ENCODE data around the gene ERP27. TPM values are rescaled to one million over a fixed set of nuclear protein-coding genes. Genes with fewer than 3 reads are reported as not detected.

Gene ERP27
- total RNA-seq, 1 experiment from 2014 or later, result not detected

GRCh38 chr12:14976658-14977057 lies 38.3 kb upstream of the ERP27 start:
- BruUV-seq (replicated peaks), result no TSS peak
- ChIA-PET CTCF (no interaction called here), POLR2A (no interaction called here)
- Histone ChIP-seq H3K4me3 (ENCODE audit: low read depth in 2 of 2, low read length in 2 of 2) (no peak overlapping the region), H3K9me3 (ENCODE audit: control insufficient read depth, insufficient read depth, low read depth, low read length) (no peaks in the 10 kb centered on the region), H3K27ac (ENCODE audit: low read length) (no peak overlapping the region), H3K36me3 (ENCODE audit: control insufficient read depth, insufficient read depth, low read length) (no peaks in the 10 kb centered on the region), H3K4me1 (ENCODE audit: control insufficient read depth, insufficient read depth, low read length) (no peaks in the 10 kb centered on the region), H3K27me3 (ENCODE audit: control insufficient read depth, insufficient read depth, low read length) (no peaks in the 10 kb centered on the region)
- ATAC-seq (no peak), DNase-seq (ENCODE audit: low read depth, low spot score) (no peak)
- in situ Hi-C loops (cut with HindIII; ENCODE audit: low pct_unique_long_range_greater_than_20kb, low sequenced_read_pairs) (no loop called here), intact Hi-C loops (cut with micrococcal nuclease; ENCODE audit: unreplicated experiment) (no loop called here)
- no peak for TF ChIP-seq TCF7L2 (IDR thresholded peaks at IDR 0.05; ENCODE audit: low read depth, low read length)
- TF ChIP-seq CTCF (IDR thresholded peaks at IDR 0.05), result no peak
- TF ChIP-seq, protein P1, sequence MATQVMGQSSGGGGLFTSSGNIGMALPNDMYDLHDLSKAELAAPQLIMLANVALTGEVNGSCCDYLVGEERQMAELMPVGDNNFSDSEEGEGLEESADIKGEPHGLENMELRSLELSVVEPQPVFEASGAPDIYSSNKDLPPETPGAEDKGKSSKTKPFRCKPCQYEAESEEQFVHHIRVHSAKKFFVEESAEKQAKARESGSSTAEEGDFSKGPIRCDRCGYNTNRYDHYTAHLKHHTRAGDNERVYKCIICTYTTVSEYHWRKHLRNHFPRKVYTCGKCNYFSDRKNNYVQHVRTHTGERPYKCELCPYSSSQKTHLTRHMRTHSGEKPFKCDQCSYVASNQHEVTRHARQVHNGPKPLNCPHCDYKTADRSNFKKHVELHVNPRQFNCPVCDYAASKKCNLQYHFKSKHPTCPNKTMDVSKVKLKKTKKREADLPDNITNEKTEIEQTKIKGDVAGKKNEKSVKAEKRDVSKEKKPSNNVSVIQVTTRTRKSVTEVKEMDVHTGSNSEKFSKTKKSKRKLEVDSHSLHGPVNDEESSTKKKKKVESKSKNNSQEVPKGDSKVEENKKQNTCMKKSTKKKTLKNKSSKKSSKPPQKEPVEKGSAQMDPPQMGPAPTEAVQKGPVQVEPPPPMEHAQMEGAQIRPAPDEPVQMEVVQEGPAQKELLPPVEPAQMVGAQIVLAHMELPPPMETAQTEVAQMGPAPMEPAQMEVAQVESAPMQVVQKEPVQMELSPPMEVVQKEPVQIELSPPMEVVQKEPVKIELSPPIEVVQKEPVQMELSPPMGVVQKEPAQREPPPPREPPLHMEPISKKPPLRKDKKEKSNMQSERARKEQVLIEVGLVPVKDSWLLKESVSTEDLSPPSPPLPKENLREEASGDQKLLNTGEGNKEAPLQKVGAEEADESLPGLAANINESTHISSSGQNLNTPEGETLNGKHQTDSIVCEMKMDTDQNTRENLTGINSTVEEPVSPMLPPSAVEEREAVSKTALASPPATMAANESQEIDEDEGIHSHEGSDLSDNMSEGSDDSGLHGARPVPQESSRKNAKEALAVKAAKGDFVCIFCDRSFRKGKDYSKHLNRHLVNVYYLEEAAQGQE (IDR thresholded peaks at IDR 0.05; ENCODE audit: insufficient read depth in 1 of 2, low read depth in 2 of 2, low read length in 1 of 2), result no peak
- TF ChIP-seq POLR2AphosphoS5 (IDR thresholded peaks at IDR 0.05; ENCODE audit: low read depth, low read length), result no peak
- TF ChIP-seq SIN3A (IDR thresholded peaks at IDR 0.05; ENCODE audit: borderline replicate concordance, insufficient read depth, low read depth, low read length), result no peak

DNA sequence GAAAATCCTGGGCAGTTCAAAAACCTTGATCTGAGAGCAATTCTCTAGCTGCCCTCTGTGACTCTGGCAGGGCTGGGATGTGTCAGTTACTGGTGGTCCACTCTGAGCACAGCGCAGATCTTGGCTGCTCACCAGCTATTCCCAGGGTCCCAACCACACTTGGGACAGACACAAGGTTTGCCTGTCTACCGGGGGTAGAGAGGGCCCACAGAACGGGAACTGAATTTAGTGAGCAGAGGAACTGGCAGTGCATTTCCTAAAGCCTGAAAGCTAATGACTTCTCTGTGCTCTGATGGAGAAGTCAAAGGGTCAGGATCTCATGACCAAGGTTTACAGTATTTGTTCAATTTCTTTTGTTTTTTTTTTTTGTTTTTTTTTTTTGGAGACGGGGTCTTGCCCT lies 37.1 kb upstream of the ERP27 start:
- no peaks in the 10 kb centered on the region for H3K4me1 ChIP-seq (ENCODE audit: control insufficient read depth, insufficient read depth, low read length)
- no peaks in the 10 kb centered on the region for H3K27me3 ChIP-seq (ENCODE audit: control insufficient read depth, insufficient read depth, low read length)
- ChIA-PET CTCF (no interaction called here), POLR2A (no interaction called here)
- ATAC-seq (no peak), DNase-seq (ENCODE audit: low read depth, low spot score) (no peak)
- intact Hi-C loops (cut with micrococcal nuclease; ENCODE audit: unreplicated experiment), result no loop called here
- H3K4me3 ChIP-seq (ENCODE audit: low read depth in 2 of 2, low read length in 2 of 2), result no peak overlapping the region
- H3K36me3 ChIP-seq (ENCODE audit: control insufficient read depth, insufficient read depth, low read length), result no peaks in the 10 kb centered on the region
- in situ Hi-C loops (cut with HindIII; ENCODE audit: low pct_unique_long_range_greater_than_20kb, low sequenced_read_pairs), result no loop called here
- no peak overlapping the region for H3K27ac ChIP-seq (ENCODE audit: low read length)
- TF ChIP-seq, protein P1 (IDR thresholded peaks at IDR 0.05; ENCODE audit: insufficient read depth in 1 of 2, low read depth in 2 of 2, low read length in 1 of 2), result no peak
- TF ChIP-seq TCF7L2 (IDR thresholded peaks at IDR 0.05; ENCODE audit: low read depth, low read length) (no peak), CTCF (IDR thresholded peaks at IDR 0.05) (no peak), POLR2AphosphoS5 (IDR thresholded peaks at IDR 0.05; ENCODE audit: low read depth, low read length) (no peak), SIN3A (IDR thresholded peaks at IDR 0.05; ENCODE audit: borderline replicate concordance, insufficient read depth, low read depth, low read length) (no peak)
- H3K9me3 ChIP-seq (ENCODE audit: control insufficient read depth, insufficient read depth, low read depth, low read length), result no peaks in the 10 kb centered on the region
- no TSS peak for BruUV-seq (replicated peaks)
